IMR-90 (cell line): ENCODE measurements around the gene DIP2C. TPM values are rescaled to one million over a fixed set of nuclear protein-coding genes. Genes with fewer than 3 reads are reported as not detected.
A peak's percentile ranks its signal among the peaks of the same experiment; 100 is the strongest.

Source experiments
- ATAC-seq: fragments of 200-7000 bp; cut with Tn5 transposase; 2 replicates; pipeline ENCODE4 v1.9.1; 2020; ENCODE audit warnings: low read depth, mild to moderate bottlenecking, moderate library complexity
- BruUV-seq: library from RNA; stranded (reverse); fragments of 400-500 nt; replicated peaks from 2 replicates; lab custom pipeline; 2021; lab: Mats Ljungman, UMichigan
- CTCF ChIA-PET: fragments of 300-600 bp; formaldehyde crosslinking; extraction: SDS; loops from one replicate; lab custom pipeline; 2021; ENCODE audit warnings: antibody characterized with exemption; lab: Yijun Ruan, JAX
- POLR2A ChIA-PET: fragments of 300-600 bp; sonication (Branson Sonifier 250); formaldehyde crosslinking; loops from one replicate; lab custom pipeline; 2022; ENCODE audit warnings: antibody characterized with exemption; ENCODE audit not compliant: unreplicated experiment; lab: Charles Lee
- DNase-seq: peaks from one replicate; pipeline ENCODE4 v3.0.0; 2013
- H2AFZ ChIP-seq: replicated peaks from 2 replicates; pipeline ENCODE3; 2013; ENCODE audit warnings: low read length, mild to moderate bottlenecking; ENCODE audit not compliant: poor library complexity
- H2AK5ac ChIP-seq: 2 replicates; pipeline ENCODE4 v1.6.1; 2013; ENCODE audit warnings: low read depth, low read length, inconsistent platforms
- H2AK9ac ChIP-seq: replicated peaks from 2 replicates; pipeline ENCODE3; 2013; ENCODE audit warnings: mild to moderate bottlenecking, low read depth, low read length, moderate library complexity; ENCODE audit not compliant: poor library complexity
- H2BK120ac ChIP-seq: 2 replicates; pipeline ENCODE4 v1.6.1; 2013; ENCODE audit warnings: low read depth, low read length, inconsistent platforms
- H2BK15ac ChIP-seq: 3 replicates; pipeline ENCODE4 v1.6.1; 2013; ENCODE audit warnings: low read depth, low read length, inconsistent platforms
- H2BK20ac ChIP-seq: 2 replicates; pipeline ENCODE4 v1.6.1; 2013; ENCODE audit warnings: low read depth, mild to moderate bottlenecking, inconsistent platforms, low read length, moderate library complexity
- H2BK5ac ChIP-seq: 2 replicates; pipeline ENCODE4 v1.6.1; 2013; ENCODE audit warnings: mild to moderate bottlenecking, low read depth, low read length, inconsistent platforms; ENCODE audit not compliant: poor library complexity, severe bottlenecking
- H3K14ac ChIP-seq: replicated peaks from 2 replicates; pipeline ENCODE4 v1.6.1; 2013; ENCODE audit warnings: low read depth, low read length, inconsistent platforms
- H3K18ac ChIP-seq: 2 replicates; pipeline ENCODE4 v1.6.1; 2013; ENCODE audit warnings: low read depth, low read length, control low read depth
- H3K23ac ChIP-seq: 2 replicates; pipeline ENCODE4 v1.6.1; 2013; ENCODE audit warnings: low read depth, low read length, inconsistent platforms
- H3K27ac ChIP-seq: 2 replicates; pipeline ENCODE4 v1.5.1; 2013; ENCODE audit warnings: mild to moderate bottlenecking, control low read depth, low read length; ENCODE audit not compliant: insufficient read depth
- H3K27me3 ChIP-seq: 2 replicates; pipeline ENCODE4 v1.6.1; 2013; ENCODE audit warnings: low read length; ENCODE audit not compliant: control insufficient read depth, insufficient read depth
- H3K36me3 ChIP-seq: 2 replicates; pipeline ENCODE4 v1.6.1; 2013; ENCODE audit warnings: low read length, mixed read lengths; ENCODE audit not compliant: control insufficient read depth, insufficient read depth
- H3K4ac ChIP-seq: 2 replicates; pipeline ENCODE4 v1.6.1; 2013; ENCODE audit warnings: low read depth, low read length, inconsistent platforms
- H3K4me1 ChIP-seq: 2 replicates; pipeline ENCODE4 v1.6.1; 2013; ENCODE audit warnings: low read length, mixed read lengths; ENCODE audit not compliant: control insufficient read depth, insufficient read depth
- H3K4me2 ChIP-seq: 2 replicates; pipeline ENCODE4 v1.6.1; 2013; ENCODE audit warnings: low read depth, mild to moderate bottlenecking, control low read depth, low read length, moderate library complexity
- H3K4me3 ChIP-seq: 2 replicates; pipeline ENCODE4 v1.5.1; 2013; ENCODE audit warnings: low read depth, mild to moderate bottlenecking, control low read depth, low read length, moderate library complexity; ENCODE audit not compliant: insufficient read depth
- H3K56ac ChIP-seq: 2 replicates; pipeline ENCODE4 v1.6.1; 2013; ENCODE audit warnings: low read length, inconsistent platforms; ENCODE audit not compliant: insufficient read depth; ENCODE audit errors: extremely low read depth
- H3K79me1 ChIP-seq, 2 experiments: 2 replicates each; pipeline ENCODE4 v1.6.1; 2013; ENCODE audit warnings: low read length in 2 of 2, inconsistent platforms in 1 of 2, low read depth in 1 of 2
- H3K9ac ChIP-seq: 2 replicates; pipeline ENCODE4 v1.6.1; 2013; ENCODE audit warnings: low read depth, low read length, control low read depth
- H3K9me1 ChIP-seq: 2 replicates; pipeline ENCODE4 v1.6.1; 2013; ENCODE audit warnings: low read length, inconsistent platforms; ENCODE audit not compliant: insufficient read depth
- H3K9me3 ChIP-seq: 2 replicates; pipeline ENCODE4 v1.6.1; 2013; ENCODE audit warnings: low read length; ENCODE audit not compliant: control insufficient read depth, insufficient read depth
- H4K20me1 ChIP-seq: 2 replicates; pipeline ENCODE4 v1.6.1; 2013; ENCODE audit warnings: low read length, inconsistent platforms; ENCODE audit not compliant: insufficient read depth
- H4K5ac ChIP-seq: 2 replicates; pipeline ENCODE4 v1.6.1; 2013; ENCODE audit warnings: mild to moderate bottlenecking, low read depth, low read length, control low read depth
- H4K8ac ChIP-seq, 2 experiments: 2 replicates each; pipeline ENCODE4 v1.6.1; 2013; ENCODE audit warnings: low read depth in 2 of 2, low read length in 2 of 2, control low read depth in 1 of 2, inconsistent platforms in 1 of 2
- H4K91ac ChIP-seq: 2 replicates; pipeline ENCODE4 v1.6.1; 2013; ENCODE audit warnings: low read depth, low read length, inconsistent platforms; ENCODE audit not compliant: insufficient read depth
- BHLHE40 ChIP-seq: fragments of 150-350 bp; IDR thresholded peaks from 2 replicates; pipeline ENCODE4 v1.6.1; 2016; ENCODE audit warnings: mild to moderate bottlenecking, low read depth, low read length
- CEBPB ChIP-seq: IDR thresholded peaks from 2 replicates; pipeline ENCODE4 v1.6.1; 2012; ENCODE audit warnings: low read depth, low read length, improper control_type of control experiment
- MAZ ChIP-seq: IDR thresholded peaks from 2 replicates; pipeline ENCODE4 v1.6.1; 2012; ENCODE audit warnings: low read depth, mild to moderate bottlenecking, low read length, improper control_type of control experiment, moderate library complexity, borderline replicate concordance
- RFX5 ChIP-seq: IDR thresholded peaks from 2 replicates; pipeline ENCODE4 v1.8.0; 2012; ENCODE audit warnings: low read depth, mild to moderate bottlenecking, low read length, moderate library complexity
- SMC3 ChIP-seq: fragments of 150-350 bp; IDR thresholded peaks from 2 replicates; pipeline ENCODE4 v1.6.1; 2016; ENCODE audit warnings: low read depth, mild to moderate bottlenecking, antibody characterized with exemption, low read length, moderate library complexity
- WGBS, 2 experiments: methylation state at CpG; one replicate each; pipeline versions ENCODE4 v1.1.5 to v1.1.7; 2013; ENCODE audit warnings: missing lambda C conversion rate in 2 of 2; ENCODE audit not compliant: insufficient read length in 1 of 2; ENCODE audit errors: extremely low coverage in 2 of 2; 5-methylcytosine and 5-hydroxymethylcytosine counted together
- dilution Hi-C: fragments of 300-500 bp; cut with HindIII; formaldehyde crosslinking; loops from one replicate; pipeline ENCODE4 v1.14.3; 2018; ENCODE audit warnings: low sequenced_read_pairs; ENCODE audit not compliant: unreplicated experiment
- in situ Hi-C: fragments of 300-500 bp; cut with MboI; formaldehyde crosslinking; loops from 3 replicates; pipeline ENCODE4 v1.14.3; 2019; ENCODE audit warnings: low sequenced_read_pairs, inconsistent platforms, mixed read lengths
- intact Hi-C: fragments of 100-400 bp; cut with micrococcal nuclease; formaldehyde crosslinking; loops from 2 replicates; pipeline ENCODE4 v1.10.0; 2022
- polyA plus RNA-seq, 3 experiments: library from polyadenylated mRNA; depleted of rRNA; stranded (reverse); fragments of >200 nt; gene quantifications; 2 replicates each; pipeline ENCODE4 v1.2.3, GENCODE V29; 2012; ENCODE audit warnings: low replicate concordance in 1 of 3
- total RNA-seq: library from RNA; depleted of rRNA; stranded (reverse); fragments of >200 nt; gene quantifications from 2 replicates; pipeline ENCODE4 v1.2.3, GENCODE V29; 2012

DIP2C gene
- total and polyA plus RNA-seq, 2 of the 4 experiments (the other 2 are of a cell fraction) = 8.6 to 17.3 TPM

DNA sequence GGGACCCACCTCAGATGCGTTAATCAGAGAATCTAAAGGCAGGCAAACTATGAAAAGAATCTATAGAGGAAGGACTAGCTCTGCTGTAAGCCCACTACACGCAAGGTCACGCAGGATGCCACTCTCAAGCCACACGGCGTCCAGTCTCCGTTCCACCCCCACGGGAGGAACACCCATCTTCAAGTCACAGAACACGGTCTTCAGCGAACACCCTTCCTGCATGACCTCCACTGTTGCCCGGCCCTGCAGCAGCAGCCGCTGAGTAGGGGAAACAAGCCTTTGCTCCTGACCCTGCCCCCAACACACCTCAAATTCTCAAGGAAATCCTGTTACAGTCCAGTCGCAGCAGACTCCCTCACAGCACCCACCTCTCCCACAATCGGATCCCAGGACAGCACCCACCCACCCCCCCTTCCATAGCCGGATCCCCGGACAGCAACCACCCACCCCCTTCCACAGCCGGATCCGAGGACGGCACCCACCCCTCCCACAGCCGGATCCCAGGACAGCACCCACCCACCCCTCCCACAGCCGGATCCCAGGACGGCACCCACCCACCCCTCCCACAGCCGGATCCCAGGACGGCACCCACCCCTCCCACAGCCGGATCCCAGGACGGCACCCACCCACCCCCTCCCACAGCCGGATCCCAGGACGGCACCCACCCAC, 133.7 kb downstream of the DIP2C start:
- DNase-seq (no peak), ATAC-seq (no peak)
- Histone ChIP-seq H2BK20ac (no peak overlapping the region), H3K27me3 (no peaks in the 10 kb centered on the region), H3K9ac (no peak overlapping the region), H3K9me1 (peaks cover 29% of the 10 kb centered on the region), H4K91ac (no peak overlapping the region), H3K56ac (no peak overlapping the region), H3K4me2 (no peak overlapping the region), H3K79me1 (peaks cover 49 to 89% of the 10 kb centered on the region in 2 experiments), H3K18ac (no peak overlapping the region), H3K4ac (no peak overlapping the region), H3K4me3 (no peak overlapping the region), H2AK9ac (peak overlapping the region; percentile 55), H2BK5ac (no peak overlapping the region), H3K9me3 (no peaks in the 10 kb centered on the region), H3K27ac (no peak overlapping the region), H4K8ac (no peak overlapping the region), H3K14ac (no peak overlapping the region), H2AK5ac (no peak overlapping the region), H3K23ac (no peak overlapping the region), H2AFZ (peak overlapping the region; percentile 8), H3K36me3 (no peaks in the 10 kb centered on the region), H3K4me1 (peaks cover 14% of the 10 kb centered on the region), H4K5ac (no peak overlapping the region), H2BK120ac (no peak overlapping the region), H4K20me1 (peaks cover 90% of the 10 kb centered on the region), H2BK15ac (no peak overlapping the region)
- in situ Hi-C loops (no loop called here), dilution Hi-C loops (no loop called here), intact Hi-C loops (no loop called here)
- no TSS peak for BruUV-seq
- CTCF ChIA-PET = no interaction called here
- POLR2A ChIA-PET = no interaction called here
- TF ChIP-seq CEBPB = no peak
- TF ChIP-seq MAZ = no peak
- no peak for TF ChIP-seq BHLHE40
- TF ChIP-seq RFX5 = no peak
- no peak for TF ChIP-seq SMC3
- 85% methylated on average over 8 of the region's 27 CpGs; no CpG with 5 or more reads in 1 of the 2 experiments for WGBS, 2 experiments
